A549 (cell line): ENCODE measurements around the gene SORCS2.

Source experiments
- CEBPB ChIP-seq, 2 experiments: fragments of >200 bp in 1 of 2; sonication (Bioruptor Twin) in 1 of 2; formaldehyde crosslinking in 1 of 2; IDR thresholded peaks; 2 replicates each; pipeline ENCODE4 v1.6.1; 2012 to 2016
- CHD4 ChIP-seq: fragments of 200-600 bp; sonication (generic); IDR thresholded peaks from 2 replicates; pipeline ENCODE4 v1.6.1; 2016; ENCODE audit warnings: antibody characterized with exemption, mild to moderate bottlenecking, borderline replicate concordance
- CTCF ChIP-seq: fragments of >200 bp; sonication (Bioruptor Twin); formaldehyde crosslinking; IDR thresholded peaks from 3 replicates; pipeline ENCODE4 v1.5.1; 2016
- FOSL2 ChIP-seq, 2 experiments: fragments of 450-650 bp in 1 of 2; fragments of >200 bp in 1 of 2; sonication (Bioruptor Twin) in 1 of 2; formaldehyde crosslinking; IDR thresholded peaks; 2 replicates each; pipeline versions ENCODE4 v1.5.0 to v1.6.1; 2016 to 2020; ENCODE audit warnings: mild to moderate bottlenecking in 1 of 2, moderate library complexity in 1 of 2
- MAX ChIP-seq: IDR thresholded peaks from 2 replicates; pipeline ENCODE4 v1.6.1; 2012
- SMC3 ChIP-seq: fragments of >200 bp; sonication (Bioruptor Twin); formaldehyde crosslinking; IDR thresholded peaks from 3 replicates; pipeline ENCODE4 v1.6.1; 2018; ENCODE audit warnings: inconsistent platforms
- ZFP36 ChIP-seq: fragments of 450-650 bp; IDR thresholded peaks from 2 replicates; pipeline ENCODE4 v1.6.1; 2014; ENCODE audit warnings: borderline replicate concordance; ENCODE audit not compliant: partially characterized antibody

- TF ChIP-seq CTCF (no peak), FOSL2 (IDR thresholded peaks at IDR 0.05) (no peak), FOSL2 (CRISPR knock-in tag; IDR thresholded peaks at IDR 0.05) (no peak), ZFP36 (no peak), SMC3 (no peak), CEBPB (IDR thresholded peaks at IDR 0.05) (no peak), CHD4 (no peak), MAX (no peak)
These were observed 230.5 kb downstream of the SORCS2 start for GRCh38 chr4:7422898-7423180.
